HuH-7.5 (cell line): ENCODE measurements around the gene NUAK2.

ENCODE experiments used
- DNase-seq: peaks from one replicate; pipeline ENCODE4 v3.0.0; 2011; ENCODE audit warnings: low spot score

The NUAK2 gene

GRCh38 chr1:205274041-205274691, 47.4 kb downstream of the NUAK2 start:
- DNase-seq, result no peak

- DNase-seq, result peak; percentile 94
Measured at GRCh38 chr1:205273551-205273982, 48.0 kb downstream of the NUAK2 start.

- DNase-seq, result no peak
Measured at GRCh38 chr1:205272536-205272935, 49.0 kb downstream of the NUAK2 start.

- DNase-seq, result no peak
Measured at GRCh38 chr1:205271745-205272144, 49.8 kb downstream of the NUAK2 start.

GRCh38 chr1:205271277-205271676, 50.3 kb downstream of the NUAK2 start:
- no peak for DNase-seq

- no peak for DNase-seq
Measured at GRCh38 chr1:205270764-205271163, 50.8 kb downstream of the NUAK2 start.

- no peak for DNase-seq
Measured at GRCh38 chr1:205270271-205270670, 51.3 kb downstream of the NUAK2 start.

GRCh38 chr1:205269711-205270110, 51.8 kb downstream of the NUAK2 start:
- DNase-seq, result no peak

GRCh38 chr1:205268846-205269680, 52.5 kb downstream of the NUAK2 start:
- DNase-seq, result no peak

GRCh38 chr1:205267306-205267902, 54.1 kb downstream of the NUAK2 start:
- DNase-seq, result no peak

GRCh38 chr1:205266611-205267305, 54.8 kb downstream of the NUAK2 start:
- DNase-seq, result no peak

GRCh38 chr1:205263580-205264190, 57.9 kb downstream of the NUAK2 start:
- DNase-seq, result no peak

GRCh38 chr1:205262731-205263171, 58.8 kb downstream of the NUAK2 start:
- no peak for DNase-seq

GRCh38 chr1:205261946-205262691, 59.4 kb downstream of the NUAK2 start:
- no peak for DNase-seq

GRCh38 chr1:205260948-205261732, 60.4 kb downstream of the NUAK2 start:
- no peak for DNase-seq

- DNase-seq, result no peak
Measured at GRCh38 chr1:205259998-205260397, 61.5 kb downstream of the NUAK2 start.

- DNase-seq, result no peak
Measured at GRCh38 chr1:205259324-205259832, 62.2 kb downstream of the NUAK2 start.

GRCh38 chr1:205258719-205259118, 62.8 kb downstream of the NUAK2 start:
- DNase-seq, result no peak

GRCh38 chr1:205258261-205258691, 63.3 kb downstream of the NUAK2 start:
- no peak for DNase-seq

GRCh38 chr1:205257735-205258134, 63.8 kb downstream of the NUAK2 start:
- no peak for DNase-seq
